HepG2 (cell line): ENCODE results near the gene HERPUD2. TPM values are rescaled to one million over a fixed set of nuclear protein-coding genes. Genes with fewer than 3 reads are reported as not detected.

ENCODE experiments used
- ATAC-seq: fragments of 200-7000 bp; cut with Tn5 transposase; 3 replicates; pipeline ENCODE4 v1.9.1; 2020; ENCODE audit warnings: mild to moderate bottlenecking, moderate library complexity
- BruUV-seq: library from RNA; stranded (reverse); fragments of 400-500 nt; replicated peaks from 2 replicates; lab custom pipeline; 2021; lab: Mats Ljungman, UMichigan
- CTCF ChIA-PET: fragments of 300-600 bp; formaldehyde crosslinking; extraction: SDS; loops from one replicate; lab custom pipeline; 2021; ENCODE audit warnings: low total read pairs, inconsistent platforms, low intra/inter-chr PET ratio; lab: Yijun Ruan, JAX
- POLR2A ChIA-PET: fragments of 350-600 bp; sonication (Branson Sonifier 250); formaldehyde crosslinking; loops from one replicate; lab custom pipeline; 2020; ENCODE audit warnings: antibody characterized with exemption, inconsistent platforms; lab: Yijun Ruan, JAX
- DNase-seq: peaks from one replicate; pipeline ENCODE4 v3.0.0-alpha.2; 2015; ENCODE audit warnings: low spot score
- FAIRE-seq: peaks from 3 replicates; lab custom pipeline; 2011; peaks lifted over from hg19 to GRCh38; lab: Jason Lieb, UNC
- H2AFZ ChIP-seq: one replicate; pipeline ENCODE4 v1.6.1; 2011; ENCODE audit warnings: low read length, inconsistent platforms
- H3K27ac ChIP-seq: fragments of 300-600 bp; 3 replicates; pipeline ENCODE4 v1.8.0; 2011; ENCODE audit warnings: mixed run types, mild to moderate bottlenecking, mixed read lengths, low read length, inconsistent platforms; ENCODE audit not compliant: insufficient read depth; ENCODE audit errors: extremely low read length
- H3K27me3 ChIP-seq, 2 experiments: fragments of 200-600 bp in 1 of 2; 2 replicates in 1 of 2; 3 replicates in 1 of 2; pipeline versions ENCODE4 v1.6.0 to v1.8.0; 2011; ENCODE audit warnings: low read length in 2 of 2, mild to moderate bottlenecking in 2 of 2, moderate library complexity in 2 of 2, inconsistent platforms in 1 of 2; ENCODE audit not compliant: insufficient read depth in 2 of 2, control insufficient read depth in 1 of 2
- H3K36me3 ChIP-seq, 2 experiments: fragments of 200-600 bp in 1 of 2; replicated peaks in 1 of 2; 2 replicates in 1 of 2; 3 replicates in 1 of 2; pipeline versions ENCODE4 v1.5.1 to v1.8.0; 2011; ENCODE audit warnings: low read length in 2 of 2, inconsistent platforms in 1 of 2; ENCODE audit not compliant: insufficient read depth in 2 of 2, control insufficient read depth in 1 of 2
- H3K4me1 ChIP-seq: 2 replicates; pipeline ENCODE4 v1.5.1; 2012; ENCODE audit warnings: low read length, inconsistent platforms; ENCODE audit not compliant: insufficient read depth
- H3K4me2 ChIP-seq: 2 replicates; pipeline ENCODE4 v1.6.0; 2011; ENCODE audit warnings: low read depth, low read length, inconsistent platforms
- H3K4me3 ChIP-seq, 3 experiments: fragments of 200-600 bp in 1 of 3; sonication (generic), shearing (Covaris generic) in 1 of 3; replicated peaks in 1 of 3; 2 replicates each; pipeline ENCODE4 v1.5.1; 2011 to 2016; ENCODE audit warnings: low read length in 3 of 3, inconsistent platforms in 2 of 3, low read depth in 2 of 3, mild to moderate bottlenecking in 2 of 3, control low read depth in 1 of 3, mixed read lengths in 1 of 3; ENCODE audit not compliant: insufficient read depth in 1 of 3
- H3K79me2 ChIP-seq: one replicate; pipeline ENCODE4 v1.6.1; 2011; ENCODE audit warnings: low read length, inconsistent platforms; ENCODE audit not compliant: insufficient read depth
- H3K9ac ChIP-seq: 2 replicates; pipeline ENCODE4 v1.6.0; 2011; ENCODE audit warnings: mild to moderate bottlenecking, low read depth, low read length, inconsistent platforms; ENCODE audit not compliant: insufficient read depth
- H3K9me3 ChIP-seq: 2 replicates; pipeline ENCODE4 v1.5.1; 2012; ENCODE audit warnings: mild to moderate bottlenecking, low read length
- H4K20me1 ChIP-seq: 2 replicates; pipeline ENCODE4 v1.6.0; 2011; ENCODE audit warnings: inconsistent platforms, mild to moderate bottlenecking, low read length, moderate library complexity; ENCODE audit not compliant: insufficient read depth
- ADNP ChIP-seq: sonication (generic); formaldehyde crosslinking; IDR thresholded peaks from 2 replicates; pipeline ENCODE4 v1.4.0; 2020; ENCODE audit warnings: missing genetic modification reagents
- CHD4 ChIP-seq: fragments of 200-600 bp; sonication (generic); IDR thresholded peaks from 2 replicates; pipeline ENCODE4 v1.7.0; 2017; ENCODE audit warnings: mild to moderate bottlenecking, low read length, borderline replicate concordance
- FOXA3 ChIP-seq: IDR thresholded peaks from 2 replicates; pipeline ENCODE4 v1.6.1; 2016; ENCODE audit warnings: missing genetic modification reagents, missing compliant biosample characterization
- HNF4A ChIP-seq: sonication (generic); formaldehyde crosslinking; IDR thresholded peaks from 2 replicates; pipeline ENCODE4 v1.4.0; 2020; ENCODE audit warnings: missing genetic modification reagents
- LRRFIP1 ChIP-seq: sonication (generic); formaldehyde crosslinking; conservative IDR thresholded peaks from 2 replicates; pipeline ENCODE4 v1.4.0; 2020; ENCODE audit warnings: missing genetic modification reagents
- MED1 ChIP-seq: sonication (generic); formaldehyde crosslinking; IDR thresholded peaks from 2 replicates; pipeline ENCODE4 v1.4.0; 2020; ENCODE audit warnings: missing genetic modification reagents
- MED8 ChIP-seq: sonication (generic); formaldehyde crosslinking; IDR thresholded peaks from 2 replicates; pipeline ENCODE4 v1.8.1; 2023; ENCODE audit warnings: mild to moderate bottlenecking, missing genetic modification reagents; ENCODE audit not compliant: insufficient replicate concordance
- NR2F1 ChIP-seq, 2 experiments: fragments of 450-650 bp in 1 of 2; formaldehyde crosslinking in 1 of 2; IDR thresholded peaks; 2 replicates each; pipeline versions ENCODE4 v1.5.0 to v1.6.1; 2016 to 2020; ENCODE audit warnings: mild to moderate bottlenecking in 1 of 2, missing compliant biosample characterization in 1 of 2, missing genetic modification reagents in 1 of 2, moderate library complexity in 1 of 2
- TBL1XR1 ChIP-seq: fragments of 150-350 bp; IDR thresholded peaks from 2 replicates; pipeline ENCODE4 v1.6.1; 2014; ENCODE audit warnings: borderline replicate concordance, low read length; ENCODE audit not compliant: partially characterized antibody
- YY1 ChIP-seq: IDR thresholded peaks from 2 replicates; pipeline ENCODE4 v1.6.1; 2011; ENCODE audit warnings: low read length, low read depth, moderate library complexity, mild to moderate bottlenecking; ENCODE audit not compliant: insufficient read depth, insufficient replicate concordance
- ZBTB25 ChIP-seq: IDR thresholded peaks from 2 replicates; pipeline ENCODE4 v1.6.1; 2018; ENCODE audit warnings: missing genetic modification reagents
- ZBTB46 ChIP-seq: sonication (generic); formaldehyde crosslinking; IDR thresholded peaks from 2 replicates; pipeline ENCODE4 v1.4.0; 2020; ENCODE audit warnings: mild to moderate bottlenecking, missing genetic modification reagents, borderline replicate concordance
- ZMYM3 ChIP-seq: sonication (generic); formaldehyde crosslinking; IDR thresholded peaks from 2 replicates; pipeline ENCODE4 v1.5.1; 2020; ENCODE audit warnings: mild to moderate bottlenecking, missing genetic modification reagents
- ZNF484 ChIP-seq: sonication (generic); formaldehyde crosslinking; IDR thresholded peaks from 2 replicates; pipeline ENCODE4 v1.5.1; 2020; ENCODE audit warnings: mild to moderate bottlenecking, low read depth, missing genetic modification reagents, borderline replicate concordance
- ZNF782 ChIP-seq: sonication (generic); formaldehyde crosslinking; IDR thresholded peaks from 2 replicates; pipeline ENCODE4 v1.4.0; 2020; ENCODE audit warnings: missing genetic modification reagents, mild to moderate bottlenecking, borderline replicate concordance
- ZNF878 ChIP-seq: sonication (generic); formaldehyde crosslinking; IDR thresholded peaks from 2 replicates; pipeline ENCODE4 v1.8.1; 2023; ENCODE audit warnings: mild to moderate bottlenecking, missing genetic modification reagents, moderate library complexity
- ZSCAN20 ChIP-seq: sonication (generic); formaldehyde crosslinking; IDR thresholded peaks from 2 replicates; pipeline ENCODE4 v1.4.0; 2020; ENCODE audit warnings: missing genetic modification reagents, mild to moderate bottlenecking, borderline replicate concordance
- WGBS: methylation state at CpG from one replicate; pipeline ENCODE4 v1.1.6; 2017; ENCODE audit warnings: low lambda C conversion rate; 5-methylcytosine and 5-hydroxymethylcytosine counted together
- in situ Hi-C: cut with HindIII; loops from 2 replicates; pipeline ENCODE4 v1.10.0; 2017; ENCODE audit warnings: low pct_unique_long_range_greater_than_20kb; ENCODE audit not compliant: extremely low pct_ligation_motif_present
- intact Hi-C: fragments of 100-400 bp; cut with micrococcal nuclease; formaldehyde crosslinking; loops from one replicate; pipeline ENCODE4 v1.10.0; 2022; ENCODE audit not compliant: unreplicated experiment
- polyA plus RNA-seq, 8 experiments: library from polyadenylated mRNA; depleted of rRNA in 3 of 8; stranded (reverse) in 7 of 8; unstranded in 1 of 8; fragments of >200 nt; fragmentation: Illumina TruSeq in 4 of 8; extraction: Trizol in 4 of 8; gene quantifications; 2 replicates each; pipeline versions ENCODE4 v1.2.1 to v1.2.3, GENCODE V29; 2011 to 2016; ENCODE audit warnings: low read depth in 4 of 8, missing spikeins in 1 of 8, mixed read lengths in 1 of 8; ENCODE audit not compliant: insufficient read depth in 1 of 8
- total RNA-seq, 5 experiments: library from RNA; depleted of rRNA; stranded (reverse); fragments of >200 nt; fragmentation: Illumina TruSeq; extraction: Trizol; gene quantifications; 2 replicates each; pipeline ENCODE4 v1.2.3, GENCODE V29; 2016; ENCODE audit warnings: low read depth in 1 of 5
- TF ChIP-seq, protein P1 (sequence below): sonication (generic); formaldehyde crosslinking; IDR thresholded peaks from 2 replicates; pipeline ENCODE4 v1.4.0; 2020; ENCODE audit warnings: missing genetic modification reagents

HERPUD2 gene
- total and polyA plus RNA-seq, 2 of the 13 experiments (the other 11 are each of a cell fraction or from before 2014, with no cell fraction given) = 10.7 to 38.6 TPM

GRCh38 chr7:35736725-35737124 is 41.8 kb upstream of the HERPUD2 start:
- DNase-seq (peak; percentile 85), FAIRE-seq (no peak), ATAC-seq (peak; percentile 87)
- Histone ChIP-seq H3K4me1 (peaks cover 59% of the 10 kb centered on the region), H3K36me3 (no peaks in the 10 kb centered on the region), H3K9me3 (no peaks in the 10 kb centered on the region), H3K9ac (no peak overlapping the region), H3K27me3 (no peaks in the 10 kb centered on the region), H3K4me3 (no peak overlapping the region), H3K27ac (no peak overlapping the region), H2AFZ (no peak overlapping the region), H4K20me1 (no peaks in the 10 kb centered on the region), H3K79me2 (no peaks in the 10 kb centered on the region), H3K4me2 (peak overlapping the region; percentile 20; the same call in 1 of the 2 replicates)
- no TSS peak for BruUV-seq
- ChIA-PET CTCF (no interaction called here), POLR2A (no interaction called here)
- intact Hi-C loops (no loop called here), in situ Hi-C loops (no loop called here)
- 10% methylated on average over 1 of the region's 1 CpG for WGBS
- peak; percentile 28; the same call in 1 of the 2 replicates for TF ChIP-seq CHD4
- no peak for TF ChIP-seq ZNF878 (CRISPR knock-in tag)
- peak; percentile 44 to 62; a peak in 3 of 4 replicates for TF ChIP-seq NR2F1 (CRISPR knock-in tag; IDR thresholded peaks at IDR 0.05)
- no peak for TF ChIP-seq ZBTB25 (CRISPR knock-in tag)
- no peak for TF ChIP-seq LRRFIP1 (CRISPR knock-in tag)
- TF ChIP-seq ADNP (CRISPR knock-in tag) = no peak
- no peak for TF ChIP-seq ZNF484
- no peak for TF ChIP-seq ZBTB46
- no peak for TF ChIP-seq TBL1XR1
- TF ChIP-seq YY1 = no peak
- no peak for TF ChIP-seq MED8
- TF ChIP-seq, protein P1, sequence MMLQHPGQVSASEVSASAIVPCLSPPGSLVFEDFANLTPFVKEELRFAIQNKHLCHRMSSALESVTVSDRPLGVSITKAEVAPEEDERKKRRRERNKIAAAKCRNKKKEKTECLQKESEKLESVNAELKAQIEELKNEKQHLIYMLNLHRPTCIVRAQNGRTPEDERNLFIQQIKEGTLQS (CRISPR knock-in tag) = no peak
- TF ChIP-seq ZNF782 (CRISPR knock-in tag) = no peak
- TF ChIP-seq MED1 (CRISPR knock-in tag) = no peak
- peak; percentile 78 for TF ChIP-seq FOXA3
- TF ChIP-seq HNF4A (CRISPR knock-in tag) = no peak
- TF ChIP-seq ZMYM3 (CRISPR knock-in tag) = no peak
- TF ChIP-seq ZSCAN20 (CRISPR knock-in tag) = no peak
